A549 (cell line): ENCODE measurements around the gene KLHL8.

Experiments
- POLR2A ChIP-seq: IDR thresholded peaks from 2 replicates; pipeline ENCODE4 v1.6.1; 2012; ENCODE audit warnings: mild to moderate bottlenecking, low read length
- SMC3 ChIP-seq: fragments of >200 bp; sonication (Bioruptor Twin); formaldehyde crosslinking; IDR thresholded peaks from 3 replicates; pipeline ENCODE4 v1.6.1; 2018; ENCODE audit warnings: inconsistent platforms
- TF ChIP-seq, protein P1 (sequence below): IDR thresholded peaks from 2 replicates; pipeline ENCODE4 v1.6.1; 2012
- TF ChIP-seq, protein P2 (sequence below): fragments of >200 bp; sonication (Bioruptor Twin); formaldehyde crosslinking; IDR thresholded peaks from 3 replicates; pipeline ENCODE4 v1.5.1; 2016

- TF ChIP-seq, protein P1, sequence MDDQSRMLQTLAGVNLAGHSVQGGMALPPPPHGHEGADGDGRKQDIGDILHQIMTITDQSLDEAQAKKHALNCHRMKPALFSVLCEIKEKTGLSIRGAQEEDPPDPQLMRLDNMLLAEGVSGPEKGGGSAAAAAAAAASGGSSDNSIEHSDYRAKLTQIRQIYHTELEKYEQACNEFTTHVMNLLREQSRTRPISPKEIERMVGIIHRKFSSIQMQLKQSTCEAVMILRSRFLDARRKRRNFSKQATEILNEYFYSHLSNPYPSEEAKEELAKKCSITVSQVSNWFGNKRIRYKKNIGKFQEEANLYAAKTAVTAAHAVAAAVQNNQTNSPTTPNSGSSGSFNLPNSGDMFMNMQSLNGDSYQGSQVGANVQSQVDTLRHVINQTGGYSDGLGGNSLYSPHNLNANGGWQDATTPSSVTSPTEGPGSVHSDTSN: no peak
- TF ChIP-seq SMC3 (no peak), POLR2A (no peak)
- TF ChIP-seq, protein P2, sequence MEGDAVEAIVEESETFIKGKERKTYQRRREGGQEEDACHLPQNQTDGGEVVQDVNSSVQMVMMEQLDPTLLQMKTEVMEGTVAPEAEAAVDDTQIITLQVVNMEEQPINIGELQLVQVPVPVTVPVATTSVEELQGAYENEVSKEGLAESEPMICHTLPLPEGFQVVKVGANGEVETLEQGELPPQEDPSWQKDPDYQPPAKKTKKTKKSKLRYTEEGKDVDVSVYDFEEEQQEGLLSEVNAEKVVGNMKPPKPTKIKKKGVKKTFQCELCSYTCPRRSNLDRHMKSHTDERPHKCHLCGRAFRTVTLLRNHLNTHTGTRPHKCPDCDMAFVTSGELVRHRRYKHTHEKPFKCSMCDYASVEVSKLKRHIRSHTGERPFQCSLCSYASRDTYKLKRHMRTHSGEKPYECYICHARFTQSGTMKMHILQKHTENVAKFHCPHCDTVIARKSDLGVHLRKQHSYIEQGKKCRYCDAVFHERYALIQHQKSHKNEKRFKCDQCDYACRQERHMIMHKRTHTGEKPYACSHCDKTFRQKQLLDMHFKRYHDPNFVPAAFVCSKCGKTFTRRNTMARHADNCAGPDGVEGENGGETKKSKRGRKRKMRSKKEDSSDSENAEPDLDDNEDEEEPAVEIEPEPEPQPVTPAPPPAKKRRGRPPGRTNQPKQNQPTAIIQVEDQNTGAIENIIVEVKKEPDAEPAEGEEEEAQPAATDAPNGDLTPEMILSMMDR: no peak
Measured at GRCh38 chr4:87130985-87131703, 89.3 kb downstream of the KLHL8 start.
